ENCODE measurements around the gene EVX2. TPM values are rescaled to one million over a fixed set of nuclear protein-coding genes. Genes with fewer than 3 reads are reported as not detected.

Gene EVX2
- polyA plus RNA-seq, 1 donor, result not detected

GRCh38 chr2:176035013-176035691 is 48.6 kb downstream of the EVX2 start:
- no peaks in the 10 kb centered on the region for H3K36me3 ChIP-seq (ENCODE audit: control insufficient read depth, insufficient read depth, low read length)
- H3K4me3 ChIP-seq (ENCODE audit: low read length), result no peak overlapping the region
- no CpG with 5 or more reads among the region's 6 CpGs for WGBS (ENCODE audit: insufficient coverage, low lambda C conversion rate)
- H3K4me1 ChIP-seq (ENCODE audit: control insufficient read depth, insufficient read depth, low read length), result no peaks in the 10 kb centered on the region
- H3K27me3 ChIP-seq (ENCODE audit: control insufficient read depth, insufficient read depth, low read length), result peaks cover 3% of the 10 kb centered on the region
- no peaks in the 10 kb centered on the region for H3K9me3 ChIP-seq (ENCODE audit: control insufficient read depth, low read depth, low read length)
- no peak for DNase-seq
- no peak overlapping the region for H3K27ac ChIP-seq (ENCODE audit: low read length)

- no peaks in the 10 kb centered on the region for H3K9me3 ChIP-seq (ENCODE audit: control insufficient read depth, low read depth, low read length)
- H3K27me3 ChIP-seq (ENCODE audit: control insufficient read depth, insufficient read depth, low read length), result peaks cover 11% of the 10 kb centered on the region
- 100% methylated on average over 1 of the region's 2 CpGs for WGBS (ENCODE audit: insufficient coverage, low lambda C conversion rate)
- no peaks in the 10 kb centered on the region for H3K4me1 ChIP-seq (ENCODE audit: control insufficient read depth, insufficient read depth, low read length)
- no peak for DNase-seq
- no peak overlapping the region for H3K27ac ChIP-seq (ENCODE audit: low read length)
- H3K36me3 ChIP-seq (ENCODE audit: control insufficient read depth, insufficient read depth, low read length), result no peaks in the 10 kb centered on the region
- H3K4me3 ChIP-seq (ENCODE audit: low read length), result no peak overlapping the region
These were observed 56.0 kb downstream of the EVX2 start for GRCh38 chr2:176027806-176028205.

Other genes with a start within 250 kb of the EVX2 start
- 17.9 TPM for gene LNPK, start 81.7 kb downstream of the EVX2 start, polyA plus RNA-seq
- not detected for gene HOXD13, start 8.8 kb upstream of the EVX2 start, polyA plus RNA-seq
- not detected for gene HOXD12, start 15.8 kb upstream of the EVX2 start, polyA plus RNA-seq
- gene HOXD11, start 23.3 kb upstream of the EVX2 start, polyA plus RNA-seq, result not detected
- gene HOXD10, start 32.8 kb upstream of the EVX2 start, polyA plus RNA-seq, result 0.18 TPM
- 0.88 TPM for gene HOXD9, start 38.8 kb upstream of the EVX2 start, polyA plus RNA-seq
- 4.0 TPM for gene HOXD8, start 45.7 kb upstream of the EVX2 start, polyA plus RNA-seq
- gene HOXD4, start 67.6 kb upstream of the EVX2 start, polyA plus RNA-seq, result 4.9 TPM
- gene HOXD3, start 73.3 kb upstream of the EVX2 start, polyA plus RNA-seq, result 3.9 TPM
- gene HOXD1, start 104.7 kb upstream of the EVX2 start, polyA plus RNA-seq, result 2.6 TPM
- gene MTX2, start 185.5 kb upstream of the EVX2 start, polyA plus RNA-seq, result 38.7 TPM